Subcutaneous preadipocyte (primary cell): ENCODE data around the gene RANBP3L. TPM values are rescaled to one million over a fixed set of nuclear protein-coding genes. Genes with fewer than 3 reads are reported as not detected.

Experiments
- total RNA-seq: library from RNA; depleted of rRNA; stranded (reverse); fragments of >200 nt; gene quantifications from 2 replicates; pipeline ENCODE4 v1.2.3, GENCODE V29; 2012

The RANBP3L gene, protein sequence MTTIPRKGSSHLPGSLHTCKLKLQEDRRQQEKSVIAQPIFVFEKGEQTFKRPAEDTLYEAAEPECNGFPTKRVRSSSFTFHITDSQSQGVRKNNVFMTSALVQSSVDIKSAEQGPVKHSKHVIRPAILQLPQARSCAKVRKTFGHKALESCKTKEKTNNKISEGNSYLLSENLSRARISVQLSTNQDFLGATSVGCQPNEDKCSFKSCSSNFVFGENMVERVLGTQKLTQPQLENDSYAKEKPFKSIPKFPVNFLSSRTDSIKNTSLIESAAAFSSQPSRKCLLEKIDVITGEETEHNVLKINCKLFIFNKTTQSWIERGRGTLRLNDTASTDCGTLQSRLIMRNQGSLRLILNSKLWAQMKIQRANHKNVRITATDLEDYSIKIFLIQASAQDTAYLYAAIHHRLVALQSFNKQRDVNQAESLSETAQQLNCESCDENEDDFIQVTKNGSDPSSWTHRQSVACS
- under 0.01 TPM in 1 of 2 replicates, not detected in the other for total RNA-seq

DNA sequence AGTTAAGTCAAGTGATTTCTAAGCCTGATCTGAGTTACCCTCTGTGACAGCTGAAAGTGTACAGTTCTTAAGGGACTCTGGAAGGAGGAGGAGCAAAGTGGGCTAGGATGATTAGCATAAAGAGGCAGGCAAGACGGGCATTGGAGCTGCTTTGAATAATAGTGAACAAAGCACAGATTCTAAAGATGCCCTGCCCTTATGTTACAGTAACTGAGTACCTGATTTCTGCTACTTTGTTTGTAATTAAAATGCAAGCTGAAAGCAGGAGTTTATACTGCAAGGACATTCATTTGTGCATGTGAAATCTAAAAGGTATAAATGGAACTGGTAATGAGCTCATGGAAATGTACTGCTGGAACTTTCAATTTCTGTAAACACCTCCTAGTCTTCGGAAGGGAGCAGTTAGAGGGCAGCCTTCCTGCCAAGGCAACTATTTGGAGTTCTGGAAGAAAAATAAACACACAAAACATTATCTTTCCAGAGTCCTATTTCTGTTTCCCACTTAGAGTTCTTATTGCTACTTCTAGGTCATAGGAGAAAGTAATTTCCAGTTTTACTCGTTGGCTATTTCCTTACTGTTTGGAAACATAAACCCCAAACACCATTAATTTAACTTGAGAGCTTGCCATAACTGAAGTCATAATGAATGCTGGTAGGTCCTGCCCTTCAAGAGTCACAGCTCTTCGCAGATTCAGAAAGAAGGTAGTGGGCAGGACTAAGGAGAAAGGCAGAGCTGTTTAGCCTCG is at the start of gene RANBP3L:
RANBP3L (minus strand) TSS at position 45 of the 746 bp plus-strand sequence. CDS start 486 bp downstream, outside the sequence.

GRCh38 chr5:36241631-36242533 is 59.8 kb downstream of the RANBP3L start, which contains the start of gene NADK2:
Gene NADK2 (minus strand): TSS chr5:36241925. CDS start chr5:36241798, 127 bp downstream.

Other genes with a start within 250 kb of the RANBP3L start
- not detected in 2 replicates for gene UGT3A2, start 235.0 kb downstream of the RANBP3L start, total RNA-seq
- gene LMBRD2, start 150.0 kb downstream of the RANBP3L start, total RNA-seq = 7.3 and 9.4 TPM in 2 replicates
- gene SKP2, start 149.8 kb downstream of the RANBP3L start, total RNA-seq = 22.4 and 54.0 TPM in 2 replicates
- gene NADK2, start 60.0 kb downstream of the RANBP3L start, total RNA-seq = 18.2 and 19.1 TPM in 2 replicates